Nucleus accumbens (tissue), 56 donors: ENCODE data around the gene AP1S1.
"Not testable (repeated sequence)": the region's sequence is repeated elsewhere in the genome, so short reads cannot be mapped to it uniquely, and the experiment has no call there.

ENCODE experiments used
- DNase-seq, 56 donors: peaks; one replicate each; lab custom pipeline; 2025; lab: John Stamatoyannopoulos, UW

Gene AP1S1

GRCh38 chr7:101195884-101196283, 41.6 kb downstream of the AP1S1 start:
- DNase-seq: no peak

GRCh38 chr7:101197991-101198390, 43.7 kb downstream of the AP1S1 start:
- no peak for DNase-seq

GRCh38 chr7:101198476-101198875, 44.2 kb downstream of the AP1S1 start:
- no peak for DNase-seq

- not testable (repeated sequence) for DNase-seq
Observed at GRCh38 chr7:101199522-101199921, 45.2 kb downstream of the AP1S1 start.

- no peak for DNase-seq
Observed at GRCh38 chr7:101200504-101200861, 46.2 kb downstream of the AP1S1 start.

- DNase-seq: no peak
Observed at GRCh38 chr7:101200862-101201599, 46.8 kb downstream of the AP1S1 start, which contains the start of gene MOGAT3. MOGAT3 (minus strand) TSS chr7:101201036; CDS start chr7:101200854, 182 bp downstream.

- DNase-seq: no peak
Observed at GRCh38 chr7:101201695-101202602, 47.7 kb downstream of the AP1S1 start.

GRCh38 chr7:101202603-101202918, 48.3 kb downstream of the AP1S1 start:
- no peak for DNase-seq

- not testable (repeated sequence) for DNase-seq
Observed at GRCh38 chr7:101203740-101204738, 49.8 kb downstream of the AP1S1 start.

- peak in 1 of 56 donors; percentile 1 for DNase-seq
Observed at GRCh38 chr7:101205901-101206664, 51.8 kb downstream of the AP1S1 start.

- DNase-seq: no peak
Observed at GRCh38 chr7:101206665-101207042, 52.4 kb downstream of the AP1S1 start.

- no peak for DNase-seq
Observed at GRCh38 chr7:101207459-101207858, 53.2 kb downstream of the AP1S1 start.

GRCh38 chr7:101208794-101209193, 54.5 kb downstream of the AP1S1 start:
- DNase-seq: no peak

- DNase-seq: no peak
Observed at GRCh38 chr7:101210143-101210542, 55.9 kb downstream of the AP1S1 start.
